ENCODE measurements around the gene ST6GAL1.
"Not testable (repeated sequence)": the region's sequence is repeated elsewhere in the genome, so short reads cannot be mapped to it uniquely, and the experiment has no call there.

ST6GAL1 gene

GRCh38 chr3:186930143-186930640, at the start of gene ST6GAL1:
Gene ST6GAL1 (plus strand): TSS chr3:186930526. CDS start chr3:187042704, 112,178 bp downstream.
- peak; percentile 9 for DNase-seq

GRCh38 chr3:186882150-186882524, 48.2 kb upstream of the ST6GAL1 start:
- no peak for DNase-seq

GRCh38 chr3:186882881-186883685, 47.2 kb upstream of the ST6GAL1 start:
- DNase-seq = no peak

GRCh38 chr3:186883686-186884058, 46.7 kb upstream of the ST6GAL1 start:
- no peak for DNase-seq

- DNase-seq = not testable (repeated sequence)
Measured at GRCh38 chr3:186884868-186885267, 45.5 kb upstream of the ST6GAL1 start.

GRCh38 chr3:186886202-186886981, 43.9 kb upstream of the ST6GAL1 start:
- DNase-seq = no peak

- DNase-seq = not testable (repeated sequence)
Measured at GRCh38 chr3:186887507-186887938, 42.8 kb upstream of the ST6GAL1 start.

- peak; percentile 59 for DNase-seq
Measured at GRCh38 chr3:186888569-186888968, 41.8 kb upstream of the ST6GAL1 start.

- not testable (repeated sequence) for DNase-seq
Measured at GRCh38 chr3:186889698-186890097, 40.6 kb upstream of the ST6GAL1 start.

- no peak for DNase-seq
Measured at GRCh38 chr3:186890911-186891310, 39.4 kb upstream of the ST6GAL1 start.

- DNase-seq = not testable (repeated sequence)
Measured at GRCh38 chr3:186893071-186893470, 37.3 kb upstream of the ST6GAL1 start.

GRCh38 chr3:186895406-186895805, 34.9 kb upstream of the ST6GAL1 start:
- DNase-seq = no peak

- no peak for DNase-seq
Measured at GRCh38 chr3:186896006-186896405, 34.3 kb upstream of the ST6GAL1 start.

GRCh38 chr3:186896875-186897274, 33.5 kb upstream of the ST6GAL1 start:
- DNase-seq = no peak

- DNase-seq = no peak
Measured at GRCh38 chr3:186901135-186901734, 29.1 kb upstream of the ST6GAL1 start.

GRCh38 chr3:186902154-186902553, 28.2 kb upstream of the ST6GAL1 start:
- DNase-seq = no peak

GRCh38 chr3:186902713-186903112, 27.6 kb upstream of the ST6GAL1 start:
- no peak for DNase-seq

GRCh38 chr3:186903676-186904075, 26.6 kb upstream of the ST6GAL1 start:
- DNase-seq = not testable (repeated sequence)

- DNase-seq = not testable (repeated sequence)
Measured at GRCh38 chr3:186907075-186907474, 23.3 kb upstream of the ST6GAL1 start.

GRCh38 chr3:186909078-186909853, 21.1 kb upstream of the ST6GAL1 start:
- no peak for DNase-seq

GRCh38 chr3:186915806-186916796, 14.2 kb upstream of the ST6GAL1 start:
- no peak for DNase-seq

Data from NCI-H524 treated with DMSO at 0.1 percent for 48 hours (cell line).